Body of pancreas (tissue), 4 donors: ENCODE results near the gene ARID1B. TPM values are rescaled to one million over a fixed set of nuclear protein-coding genes. Genes with fewer than 3 reads are reported as not detected.

ENCODE experiments used
- ATAC-seq: fragments of 150-250 bp; one replicate; pipeline ENCODE4 v1.9.1; 2016
- DNase-seq, 4 donors: peaks; one replicate each; pipeline ENCODE4 v3.0.0-alpha.2; 2019
- H3K27ac ChIP-seq, 4 donors: fragments of 200-600 bp; sonication (generic); 1 replicate in 3 of 4; 2 replicates in 1 of 4; pipeline versions ENCODE4 v1.5.1 to v1.6.1; 2016 to 2019; ENCODE audit warnings: mild to moderate bottlenecking in 1 of 4, mixed read lengths in 1 of 4, moderate library complexity in 1 of 4
- H3K27me3 ChIP-seq, 2 donors: fragments of 200-600 bp; sonication (generic); one replicate each; pipeline ENCODE4 v1.6.0; 2016; ENCODE audit warnings: mild to moderate bottlenecking in 1 of 2
- H3K36me3 ChIP-seq, 2 donors: fragments of 200-600 bp; sonication (generic); replicated peaks in 1 of 2; 2 replicates each; pipeline ENCODE4 v1.5.1; 2016; ENCODE audit warnings: low read depth in 2 of 2; ENCODE audit not compliant: insufficient read depth in 1 of 2
- H3K4me1 ChIP-seq: fragments of 200-600 bp; sonication (generic); one replicate; pipeline ENCODE4 v1.6.0; 2016
- H3K4me3 ChIP-seq, 2 donors: fragments of 200-600 bp; sonication (generic); 1 replicate in 1 of 2; 2 replicates in 1 of 2; pipeline ENCODE4 v1.5.1; 2016 to 2019
- H3K9me3 ChIP-seq, 3 donors: fragments of 200-600 bp; sonication (generic); 1 replicate in 2 of 3; 2 replicates in 1 of 3; pipeline ENCODE4 v1.5.1; 2016
- CTCF ChIP-seq, 7 experiments: fragments of 450-650 bp in 4 of 7; fragments of 200-600 bp in 3 of 7; sonication (generic) in 3 of 7; IDR thresholded peaks; one replicate each; pipeline ENCODE4 v1.5.1; 2016 to 2019; ENCODE audit warnings: antibody characterized with exemption in 7 of 7
- POLR2A ChIP-seq, 3 donors: fragments of 450-650 bp; IDR thresholded peaks; one replicate each; pipeline ENCODE4 v1.6.1; 2016; ENCODE audit warnings: antibody characterized with exemption in 3 of 3, mild to moderate bottlenecking in 2 of 3
- WGBS, 2 donors: methylation state at CpG; one replicate each; pipeline ENCODE4 v1.1.5; 2017; 5-methylcytosine and 5-hydroxymethylcytosine counted together
- intact Hi-C: fragments of 100-400 bp; cut with DNase I; formaldehyde crosslinking; loops from one replicate; pipeline ENCODE4 v1.15.1; 2023
- total RNA-seq, 2 donors: library from RNA; depleted of rRNA; stranded (reverse); fragments of >200 nt; gene quantifications; one replicate each; pipeline ENCODE4 v1.1.0, GENCODE V29; 2016

ARID1B gene
- total RNA-seq, 2 donors from 2014 or later, result 71.5 to 85.1 TPM

- intact Hi-C loops, result no loop called here
- H3K9me3 ChIP-seq, result no peaks in the 10 kb centered on the region
- ATAC-seq (no peak), DNase-seq (no peak)
- no peaks in the 10 kb centered on the region for H3K27me3 ChIP-seq
- 86 to 92% methylated on average over 11 of the region's 11 CpGs for WGBS, 2 donors
- TF ChIP-seq CTCF (IDR thresholded peaks at IDR 0.05), result no peak
- TF ChIP-seq POLR2A (IDR thresholded peaks at IDR 0.05), result no peak
- H3K4me1 ChIP-seq, result no peaks in the 10 kb centered on the region
- no peak overlapping the region for H3K4me3 ChIP-seq
- H3K36me3 ChIP-seq, result peaks cover 0 to 7% of the 10 kb centered on the region in 2 donors
- H3K27ac ChIP-seq, result no peak overlapping the region
Measured at GRCh38 chr6:157151029-157151428, 373.9 kb downstream of the ARID1B start.

- no peak for ATAC-seq
- H3K4me3 ChIP-seq, result no peak overlapping the region
- TF ChIP-seq CTCF (IDR thresholded peaks at IDR 0.05) (no peak), POLR2A (IDR thresholded peaks at IDR 0.05) (no peak)
- WGBS, 2 donors, result 51 to 52% methylated on average over 3 of the region's 3 CpGs
- no peak for DNase-seq
- H3K27ac ChIP-seq, result no peak overlapping the region
- intact Hi-C loops, result no loop called here
- H3K9me3 ChIP-seq, result no peaks in the 10 kb centered on the region
- no peaks in the 10 kb centered on the region for H3K4me1 ChIP-seq
- no peaks in the 10 kb centered on the region for H3K27me3 ChIP-seq
- peaks cover 0 to 9% of the 10 kb centered on the region in 2 donors for H3K36me3 ChIP-seq
Measured at GRCh38 chr6:157151989-157152388, 374.8 kb downstream of the ARID1B start.

GRCh38 chr6:157152556-157152955 lies 375.4 kb downstream of the ARID1B start:
- no peak overlapping the region for H3K27ac ChIP-seq
- H3K36me3 ChIP-seq, result peaks cover 0 to 9% of the 10 kb centered on the region in 2 donors
- no peaks in the 10 kb centered on the region for H3K27me3 ChIP-seq
- WGBS, 2 donors, result 68 to 75% methylated on average over 3 of the region's 3 CpGs
- no peaks in the 10 kb centered on the region for H3K9me3 ChIP-seq
- TF ChIP-seq CTCF (IDR thresholded peaks at IDR 0.05) (no peak), POLR2A (IDR thresholded peaks at IDR 0.05) (no peak)
- DNase-seq (no peak), ATAC-seq (no peak)
- intact Hi-C loops, result no loop called here
- no peak overlapping the region for H3K4me3 ChIP-seq
- no peaks in the 10 kb centered on the region for H3K4me1 ChIP-seq

- intact Hi-C loops, result no loop called here
- no peaks in the 10 kb centered on the region for H3K9me3 ChIP-seq
- TF ChIP-seq POLR2A (IDR thresholded peaks at IDR 0.05) (no peak), CTCF (IDR thresholded peaks at IDR 0.05) (no peak)
- H3K27ac ChIP-seq, result no peak overlapping the region
- H3K4me1 ChIP-seq, result no peaks in the 10 kb centered on the region
- no peaks in the 10 kb centered on the region for H3K27me3 ChIP-seq
- DNase-seq (no peak), ATAC-seq (no peak)
- no peak overlapping the region for H3K4me3 ChIP-seq
- WGBS, 2 donors, result 75 to 88% methylated on average over 3 of the region's 3 CpGs
- peaks cover 0 to 1% of the 10 kb centered on the region in 2 donors for H3K36me3 ChIP-seq
Measured at GRCh38 chr6:157155804-157156203, 378.6 kb downstream of the ARID1B start.

GRCh38 chr6:157157258-157157657 lies 380.1 kb downstream of the ARID1B start:
- H3K36me3 ChIP-seq, result peaks cover 0 to 1% of the 10 kb centered on the region in 2 donors
- TF ChIP-seq CTCF (IDR thresholded peaks at IDR 0.05) (no peak), POLR2A (IDR thresholded peaks at IDR 0.05) (no peak)
- no peak overlapping the region for H3K27ac ChIP-seq
- H3K4me1 ChIP-seq, result no peaks in the 10 kb centered on the region
- WGBS, 2 donors, result 91% methylated on average over 7 to 9 of the region's 9 CpGs
- H3K27me3 ChIP-seq, result no peaks in the 10 kb centered on the region
- intact Hi-C loops, result no loop called here
- DNase-seq, result no peak
- H3K4me3 ChIP-seq, result no peak overlapping the region
- ATAC-seq, result no peak
- H3K9me3 ChIP-seq, result no peaks in the 10 kb centered on the region
